Right lobe of liver (tissue), 4 donors: ENCODE measurements around the gene PKLR.

Source experiments
- CTCF ChIP-seq, 4 donors: fragments of 200-600 bp in 3 of 4; fragments of 450-650 bp in 1 of 4; IDR thresholded peaks; one replicate each; pipeline versions ENCODE4 v1.5.1 to v1.8.0; 2016 to 2022; ENCODE audit warnings: antibody characterized with exemption in 4 of 4, mild to moderate bottlenecking in 2 of 4
- POLR2A ChIP-seq: fragments of 450-650 bp; IDR thresholded peaks from one replicate; pipeline ENCODE4 v1.6.1; 2017; ENCODE audit warnings: antibody characterized with exemption, mild to moderate bottlenecking
- donor health status: DM: no; HTN: no; CAD: no.
- donor health status: DM: no; HTN: no; CAD: no.
- donor health status: DM: no; HTN: yes; CAD: no.

- TF ChIP-seq CTCF (IDR thresholded peaks at IDR 0.05) (no peak), POLR2A (no peak)
Observed at GRCh38 chr1:155325603-155325893, 24.3 kb upstream of the PKLR start.
